Calu3 (cell line): ENCODE measurements around the gene MCM10. TPM values are rescaled to one million over a fixed set of nuclear protein-coding genes. Genes with fewer than 3 reads are reported as not detected.

Source experiments
- BruUV-seq: library from RNA; stranded (reverse); fragments of 400-500 nt; replicated peaks from 2 replicates; lab custom pipeline; 2021; lab: Mats Ljungman, UMichigan
- CTCF ChIA-PET: fragments of 300-600 bp; sonication (Branson Sonifier 250); formaldehyde crosslinking; loops from one replicate; lab custom pipeline; 2022; ENCODE audit warnings: antibody characterized with exemption; lab: Charles Lee
- DNase-seq: peaks from one replicate; pipeline ENCODE4 v3.0.0; 2022
- H3K27ac Mint-ChIP-seq: one replicate; pipeline ENCODE4 v1.8.0; 2022; ENCODE audit warnings: mixed read lengths; ENCODE audit not compliant: unreplicated experiment
- H3K27me3 Mint-ChIP-seq: one replicate; pipeline ENCODE4 v1.8.0; 2022; ENCODE audit warnings: mixed read lengths; ENCODE audit not compliant: unreplicated experiment
- H3K36me3 Mint-ChIP-seq: one replicate; pipeline ENCODE4 v1.8.0; 2022; ENCODE audit warnings: mild to moderate bottlenecking, moderate library complexity, mixed read lengths; ENCODE audit not compliant: insufficient read depth, unreplicated experiment
- H3K4me1 Mint-ChIP-seq: one replicate; pipeline ENCODE4 v1.8.0; 2022; ENCODE audit warnings: mild to moderate bottlenecking, low read depth, mixed read lengths; ENCODE audit not compliant: unreplicated experiment
- H3K4me3 Mint-ChIP-seq: one replicate; pipeline ENCODE4 v1.8.0; 2022; ENCODE audit warnings: mild to moderate bottlenecking, low read depth, moderate library complexity, mixed read lengths; ENCODE audit not compliant: unreplicated experiment
- H3K9me3 Mint-ChIP-seq: one replicate; pipeline ENCODE4 v1.8.0; 2022; ENCODE audit warnings: low read depth, mixed read lengths; ENCODE audit not compliant: unreplicated experiment
- intact Hi-C: fragments of 100-400 bp; cut with micrococcal nuclease; formaldehyde crosslinking; loops from one replicate; pipeline ENCODE4 v1.10.0; 2022; ENCODE audit not compliant: unreplicated experiment
- total RNA-seq: library from RNA; stranded (reverse); gene quantifications from 2 replicates; pipeline ENCODE4 v1.2.3, GENCODE V29; 2022
- TF ChIP-seq, protein P1 (sequence below): fragments of 200-600 bp; IDR thresholded peaks from one replicate; pipeline ENCODE4 v1.8.0; 2022; ENCODE audit warnings: antibody characterized with exemption; ENCODE audit not compliant: unreplicated experiment

MCM10 gene
- total RNA-seq, 1 experiment from 2014 or later: 49.3 TPM

- no TSS peak for BruUV-seq
- intact Hi-C loops: no loop called here
- Mint-ChIP-seq H3K36me3 (no peaks in the 10 kb centered on the region), H3K4me1 (no peaks in the 10 kb centered on the region), H3K27ac (no peak overlapping the region), H3K9me3 (no peaks in the 10 kb centered on the region), H3K4me3 (no peak overlapping the region), H3K27me3 (peaks cover 18% of the 10 kb centered on the region)
- TF ChIP-seq, protein P1, sequence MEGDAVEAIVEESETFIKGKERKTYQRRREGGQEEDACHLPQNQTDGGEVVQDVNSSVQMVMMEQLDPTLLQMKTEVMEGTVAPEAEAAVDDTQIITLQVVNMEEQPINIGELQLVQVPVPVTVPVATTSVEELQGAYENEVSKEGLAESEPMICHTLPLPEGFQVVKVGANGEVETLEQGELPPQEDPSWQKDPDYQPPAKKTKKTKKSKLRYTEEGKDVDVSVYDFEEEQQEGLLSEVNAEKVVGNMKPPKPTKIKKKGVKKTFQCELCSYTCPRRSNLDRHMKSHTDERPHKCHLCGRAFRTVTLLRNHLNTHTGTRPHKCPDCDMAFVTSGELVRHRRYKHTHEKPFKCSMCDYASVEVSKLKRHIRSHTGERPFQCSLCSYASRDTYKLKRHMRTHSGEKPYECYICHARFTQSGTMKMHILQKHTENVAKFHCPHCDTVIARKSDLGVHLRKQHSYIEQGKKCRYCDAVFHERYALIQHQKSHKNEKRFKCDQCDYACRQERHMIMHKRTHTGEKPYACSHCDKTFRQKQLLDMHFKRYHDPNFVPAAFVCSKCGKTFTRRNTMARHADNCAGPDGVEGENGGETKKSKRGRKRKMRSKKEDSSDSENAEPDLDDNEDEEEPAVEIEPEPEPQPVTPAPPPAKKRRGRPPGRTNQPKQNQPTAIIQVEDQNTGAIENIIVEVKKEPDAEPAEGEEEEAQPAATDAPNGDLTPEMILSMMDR: no peak
- no peak for DNase-seq
- CTCF ChIA-PET: no interaction called here
Observed at GRCh38 chr10:13225601-13226000, 64.2 kb downstream of the MCM10 start.

- intact Hi-C loops: no loop called here
- TF ChIP-seq, protein P1: no peak
- DNase-seq: no peak
- H3K27me3 Mint-ChIP-seq: peaks cover 19% of the 10 kb centered on the region
- no peaks in the 10 kb centered on the region for H3K4me1 Mint-ChIP-seq
- no peak overlapping the region for H3K4me3 Mint-ChIP-seq
- H3K27ac Mint-ChIP-seq: no peak overlapping the region
- no peaks in the 10 kb centered on the region for H3K9me3 Mint-ChIP-seq
- no TSS peak for BruUV-seq
- no peaks in the 10 kb centered on the region for H3K36me3 Mint-ChIP-seq
- CTCF ChIA-PET: no interaction called here
Observed at GRCh38 chr10:13227031-13227430, 65.7 kb downstream of the MCM10 start.

DNA sequence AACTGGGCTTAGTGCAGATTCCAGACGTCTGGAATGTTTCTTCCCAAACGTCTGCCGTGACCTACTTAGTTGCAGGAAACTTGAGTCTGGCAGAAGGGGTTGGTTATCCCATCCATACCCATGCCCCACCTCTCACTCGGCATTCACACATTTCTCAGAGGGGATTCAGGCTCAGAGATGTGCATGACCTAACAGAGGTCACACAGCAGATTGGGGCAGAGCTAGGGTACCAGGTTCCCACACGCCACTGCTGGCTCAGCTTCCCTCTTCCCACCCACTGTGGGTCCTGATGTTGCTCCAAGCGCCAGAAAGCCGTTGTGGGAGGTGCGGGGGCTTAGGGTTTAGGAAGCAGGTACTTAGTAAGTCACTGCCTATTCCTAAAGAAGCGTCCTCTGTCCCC is 69.8 kb downstream of the MCM10 start:
- Mint-ChIP-seq H3K36me3 (no peaks in the 10 kb centered on the region), H3K9me3 (no peaks in the 10 kb centered on the region), H3K27me3 (peaks cover 36% of the 10 kb centered on the region), H3K4me3 (no peak overlapping the region), H3K27ac (no peak overlapping the region), H3K4me1 (no peaks in the 10 kb centered on the region)
- TF ChIP-seq, protein P1: no peak
- no peak for DNase-seq
- CTCF ChIA-PET: no interaction called here
- intact Hi-C loops: no loop called here
- no TSS peak for BruUV-seq

- BruUV-seq: no TSS peak
- intact Hi-C loops: no loop called here
- Mint-ChIP-seq H3K4me1 (no peaks in the 10 kb centered on the region), H3K9me3 (no peaks in the 10 kb centered on the region), H3K27ac (no peak overlapping the region), H3K27me3 (peaks cover 36% of the 10 kb centered on the region), H3K4me3 (no peak overlapping the region), H3K36me3 (no peaks in the 10 kb centered on the region)
- CTCF ChIA-PET: no interaction called here
- TF ChIP-seq, protein P1: no peak
- DNase-seq: no peak
Observed at GRCh38 chr10:13231808-13232207, 70.5 kb downstream of the MCM10 start.
